Neural progenitor cell (in vitro differentiated cells): ENCODE results near the gene SKP2. TPM values are rescaled to one million over a fixed set of nuclear protein-coding genes. Genes with fewer than 3 reads are reported as not detected.

Experiments used
- DNase-seq: peaks from one replicate; pipeline ENCODE4 v3.0.0-alpha.2; 2016; ENCODE audit warnings: low spot score
- H2AFZ ChIP-seq: fragments of 200-600 bp; sonication (generic); replicated peaks from 2 replicates; pipeline ENCODE4 v1.6.1; 2016; ENCODE audit warnings: antibody characterized with exemption
- H3F3A ChIP-seq: fragments of 200-600 bp; sonication (generic); 2 replicates; pipeline ENCODE4 v1.6.1; 2016; ENCODE audit warnings: antibody characterized with exemption, low read depth
- H3K27ac ChIP-seq: fragments of 200-600 bp; sonication (generic); 2 replicates; pipeline ENCODE4 v1.5.1; 2016; ENCODE audit warnings: mild to moderate bottlenecking
- H3K27me3 ChIP-seq: fragments of 200-600 bp; sonication (generic); 2 replicates; pipeline ENCODE4 v1.6.1; 2016; ENCODE audit warnings: mild to moderate bottlenecking, moderate library complexity
- H3K36me3 ChIP-seq: fragments of 200-600 bp; sonication (generic); 2 replicates; pipeline ENCODE4 v1.5.1; 2016
- H3K4me1 ChIP-seq: fragments of 200-600 bp; sonication (generic); 2 replicates; pipeline ENCODE4 v1.6.1; 2016; ENCODE audit warnings: mixed run types
- H3K4me2 ChIP-seq: fragments of 200-600 bp; sonication (generic); 2 replicates; pipeline ENCODE4 v1.6.1; 2016
- H3K4me3 ChIP-seq: fragments of 200-600 bp; sonication (generic); 2 replicates; pipeline ENCODE4 v1.5.1; 2016
- H3K79me2 ChIP-seq: fragments of 200-600 bp; sonication (generic); 2 replicates; pipeline ENCODE4 v1.6.1; 2016; ENCODE audit warnings: low read depth
- H3K9ac ChIP-seq: fragments of 200-600 bp; sonication (generic); 2 replicates; pipeline ENCODE4 v1.6.1; 2016
- H3K9me3 ChIP-seq: fragments of 200-600 bp; sonication (generic); 2 replicates; pipeline ENCODE4 v1.5.1; 2016; ENCODE audit warnings: low read depth
- H4K20me1 ChIP-seq: fragments of 200-600 bp; sonication (generic); 2 replicates; pipeline ENCODE4 v1.6.1; 2016; ENCODE audit warnings: low read depth
- H3K27ac Mint-ChIP-seq: 3 replicates; pipeline ENCODE4 v1.8.0; 2021; ENCODE audit warnings: mixed read lengths
- H3K27me3 Mint-ChIP-seq: 2 replicates; pipeline ENCODE4 v1.8.0; 2022; ENCODE audit warnings: low read depth, mild to moderate bottlenecking, inconsistent platforms, moderate library complexity, mixed read lengths; ENCODE audit not compliant: insufficient read depth
- H3K36me3 Mint-ChIP-seq: 3 replicates; pipeline ENCODE4 v1.8.0; 2021; ENCODE audit warnings: mixed read lengths
- H3K4me1 Mint-ChIP-seq: 3 replicates; pipeline ENCODE4 v1.8.0; 2021; ENCODE audit warnings: mixed read lengths
- H3K4me3 Mint-ChIP-seq: 3 replicates; pipeline ENCODE4 v1.8.0; 2021; ENCODE audit warnings: mild to moderate bottlenecking, moderate library complexity, mixed read lengths
- H3K9me3 Mint-ChIP-seq: 3 replicates; pipeline ENCODE4 v1.8.0; 2020; ENCODE audit warnings: mixed read lengths
- EZH2 ChIP-seq: fragments of 200-600 bp; sonication (generic); IDR thresholded peaks from 2 replicates; pipeline ENCODE4 v1.6.1; 2017; ENCODE audit warnings: antibody characterized with exemption, mild to moderate bottlenecking, moderate library complexity
- EZH2phosphoT487 ChIP-seq: fragments of 200-600 bp; sonication (generic); IDR thresholded peaks from 2 replicates; pipeline ENCODE4 v1.6.1; 2017; ENCODE audit warnings: antibody characterized with exemption
- total RNA-seq: library from RNA; depleted of rRNA; stranded (reverse); fragments of >200 nt; gene quantifications from 2 replicates; pipeline ENCODE4 v1.2.3, GENCODE V29; 2015; ENCODE audit warnings: low replicate concordance
- TF ChIP-seq, protein P1 (sequence below): fragments of 200-600 bp; sonication (generic); IDR thresholded peaks from 2 replicates; pipeline ENCODE4 v1.5.1; 2017; ENCODE audit warnings: antibody characterized with exemption, mild to moderate bottlenecking

SKP2 gene
- total RNA-seq, 1 donor from 2014 or later, result 93.4 TPM

DNA sequence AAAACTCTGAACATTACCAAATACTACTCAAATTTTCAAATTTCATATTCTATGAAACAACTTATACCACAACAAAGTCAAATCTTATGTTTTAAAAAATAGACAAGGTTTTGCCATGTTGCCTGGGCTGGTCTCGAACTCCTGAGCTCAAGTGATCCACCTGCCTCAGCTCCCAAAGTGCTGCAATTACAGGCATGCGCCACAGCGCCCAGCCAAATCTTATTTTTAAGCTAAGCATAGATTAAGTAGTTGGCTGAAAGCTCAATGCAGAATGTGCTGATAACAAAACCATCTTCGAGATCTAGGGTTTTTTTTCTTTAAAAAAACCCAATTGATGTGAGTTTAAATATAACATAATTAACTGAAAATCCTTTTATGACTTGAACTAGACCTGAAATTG is 6.6 kb upstream of the SKP2 start:
- Histone ChIP-seq H3F3A (no peaks in the 10 kb centered on the region), H3K9me3 (no peaks in the 10 kb centered on the region), H3K4me1 (peaks cover 4% of the 10 kb centered on the region), H3K4me3 (no peak overlapping the region), H3K27me3 (no peaks in the 10 kb centered on the region), H3K36me3 (peaks cover 7% of the 10 kb centered on the region), H3K27ac (no peak overlapping the region), H2AFZ (no peak overlapping the region), H4K20me1 (no peaks in the 10 kb centered on the region), H3K79me2 (peaks cover 5% of the 10 kb centered on the region), H3K9ac (no peak overlapping the region), H3K4me2 (no peak overlapping the region)
- H3K4me3 Mint-ChIP-seq, result no peak overlapping the region
- DNase-seq, result no peak
- H3K27me3 Mint-ChIP-seq, result no peaks in the 10 kb centered on the region
- H3K4me1 Mint-ChIP-seq, result peaks cover 2% of the 10 kb centered on the region
- no peaks in the 10 kb centered on the region for H3K9me3 Mint-ChIP-seq
- no peak overlapping the region for H3K27ac Mint-ChIP-seq
- TF ChIP-seq, protein P1, sequence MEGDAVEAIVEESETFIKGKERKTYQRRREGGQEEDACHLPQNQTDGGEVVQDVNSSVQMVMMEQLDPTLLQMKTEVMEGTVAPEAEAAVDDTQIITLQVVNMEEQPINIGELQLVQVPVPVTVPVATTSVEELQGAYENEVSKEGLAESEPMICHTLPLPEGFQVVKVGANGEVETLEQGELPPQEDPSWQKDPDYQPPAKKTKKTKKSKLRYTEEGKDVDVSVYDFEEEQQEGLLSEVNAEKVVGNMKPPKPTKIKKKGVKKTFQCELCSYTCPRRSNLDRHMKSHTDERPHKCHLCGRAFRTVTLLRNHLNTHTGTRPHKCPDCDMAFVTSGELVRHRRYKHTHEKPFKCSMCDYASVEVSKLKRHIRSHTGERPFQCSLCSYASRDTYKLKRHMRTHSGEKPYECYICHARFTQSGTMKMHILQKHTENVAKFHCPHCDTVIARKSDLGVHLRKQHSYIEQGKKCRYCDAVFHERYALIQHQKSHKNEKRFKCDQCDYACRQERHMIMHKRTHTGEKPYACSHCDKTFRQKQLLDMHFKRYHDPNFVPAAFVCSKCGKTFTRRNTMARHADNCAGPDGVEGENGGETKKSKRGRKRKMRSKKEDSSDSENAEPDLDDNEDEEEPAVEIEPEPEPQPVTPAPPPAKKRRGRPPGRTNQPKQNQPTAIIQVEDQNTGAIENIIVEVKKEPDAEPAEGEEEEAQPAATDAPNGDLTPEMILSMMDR, result no peak
- TF ChIP-seq EZH2phosphoT487 (no peak), EZH2 (no peak)
- peaks cover 2% of the 10 kb centered on the region for H3K36me3 Mint-ChIP-seq

DNA sequence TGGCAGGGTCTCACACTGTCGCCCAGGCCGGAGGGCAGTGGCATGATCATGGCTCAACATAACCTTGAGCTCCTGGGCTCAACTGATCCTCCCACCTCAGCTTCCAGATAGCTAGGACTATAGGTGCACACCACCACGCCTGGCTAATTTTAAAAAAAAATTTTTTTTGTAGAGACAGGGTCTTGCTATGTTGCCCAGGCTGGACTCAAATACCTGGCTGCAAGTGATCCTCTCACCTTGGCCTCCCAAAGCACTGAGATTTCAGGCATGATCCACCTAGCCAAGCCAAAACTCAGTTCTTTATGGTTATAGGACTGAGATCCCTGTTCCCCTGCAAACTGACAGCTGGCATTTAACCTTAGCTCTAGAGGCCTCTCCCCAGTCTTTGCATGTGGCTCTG is 5.5 kb upstream of the SKP2 start:
- Mint-ChIP-seq H3K27ac (no peak overlapping the region), H3K27me3 (no peaks in the 10 kb centered on the region), H3K4me1 (peaks cover 9% of the 10 kb centered on the region), H3K9me3 (no peaks in the 10 kb centered on the region), H3K36me3 (no peaks in the 10 kb centered on the region), H3K4me3 (no peak overlapping the region)
- H3K27ac ChIP-seq, result no peak overlapping the region
- H2AFZ ChIP-seq, result no peak overlapping the region
- H4K20me1 ChIP-seq, result no peaks in the 10 kb centered on the region
- H3K9me3 ChIP-seq, result no peaks in the 10 kb centered on the region
- H3K4me2 ChIP-seq, result no peak overlapping the region
- peaks cover 10% of the 10 kb centered on the region for H3K79me2 ChIP-seq
- H3K4me3 ChIP-seq, result no peak overlapping the region
- no peaks in the 10 kb centered on the region for H3K27me3 ChIP-seq
- H3K4me1 ChIP-seq, result peaks cover 5% of the 10 kb centered on the region
- no peak overlapping the region for H3K9ac ChIP-seq
- no peak for DNase-seq
- H3F3A ChIP-seq, result peaks cover 4% of the 10 kb centered on the region
- H3K36me3 ChIP-seq, result peaks cover 7% of the 10 kb centered on the region
- TF ChIP-seq, protein P1, result no peak
- TF ChIP-seq EZH2phosphoT487, result no peak
- no peak for TF ChIP-seq EZH2

DNA sequence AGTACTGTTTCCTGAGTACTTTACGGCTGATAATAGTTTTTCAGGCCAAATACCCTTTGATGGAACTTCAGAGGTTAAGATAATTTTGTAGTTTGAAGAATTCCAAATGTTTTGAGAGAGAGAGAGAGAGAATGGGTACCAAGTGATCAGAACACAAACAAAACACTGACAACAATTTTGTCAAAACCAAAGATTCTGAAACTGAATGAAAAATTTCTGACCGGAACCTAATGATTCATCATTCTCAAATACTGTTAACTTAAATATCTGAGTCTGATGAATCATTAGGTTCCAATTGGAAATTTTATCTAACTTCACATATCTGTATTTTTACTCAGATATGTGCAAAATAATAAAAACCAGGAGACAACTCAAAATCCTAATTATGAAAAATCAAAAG is 4.2 kb upstream of the SKP2 start:
- DNase-seq, result no peak
- Histone ChIP-seq H2AFZ (no peak overlapping the region), H3K36me3 (no peaks in the 10 kb centered on the region), H3K79me2 (peaks cover 17% of the 10 kb centered on the region), H3K9me3 (no peaks in the 10 kb centered on the region), H3K4me3 (no peak overlapping the region), H3K27me3 (no peaks in the 10 kb centered on the region), H3K27ac (no peak overlapping the region), H3K4me2 (no peak overlapping the region), H4K20me1 (no peaks in the 10 kb centered on the region), H3K9ac (no peak overlapping the region), H3F3A (peaks cover 7% of the 10 kb centered on the region), H3K4me1 (peaks cover 5% of the 10 kb centered on the region)
- Mint-ChIP-seq H3K27ac (no peak overlapping the region), H3K36me3 (no peaks in the 10 kb centered on the region), H3K9me3 (no peaks in the 10 kb centered on the region), H3K27me3 (peaks cover 2% of the 10 kb centered on the region), H3K4me1 (peaks cover 14% of the 10 kb centered on the region), H3K4me3 (no peak overlapping the region)
- TF ChIP-seq EZH2 (no peak), EZH2phosphoT487 (no peak)
- TF ChIP-seq, protein P1, result no peak
